RPMI8226 (cell line): Measurements from ENCODE around the gene PDE6G.

ENCODE experiments used
- DNase-seq: peaks from one replicate; pipeline ENCODE4 v3.0.0-alpha.2; 2015

Gene PDE6G

GRCh38 chr17:81687770-81688541, 31.6 kb upstream of the PDE6G start:
- no peak for DNase-seq

GRCh38 chr17:81686614-81687013, 30.3 kb upstream of the PDE6G start:
- DNase-seq = no peak

DNA sequence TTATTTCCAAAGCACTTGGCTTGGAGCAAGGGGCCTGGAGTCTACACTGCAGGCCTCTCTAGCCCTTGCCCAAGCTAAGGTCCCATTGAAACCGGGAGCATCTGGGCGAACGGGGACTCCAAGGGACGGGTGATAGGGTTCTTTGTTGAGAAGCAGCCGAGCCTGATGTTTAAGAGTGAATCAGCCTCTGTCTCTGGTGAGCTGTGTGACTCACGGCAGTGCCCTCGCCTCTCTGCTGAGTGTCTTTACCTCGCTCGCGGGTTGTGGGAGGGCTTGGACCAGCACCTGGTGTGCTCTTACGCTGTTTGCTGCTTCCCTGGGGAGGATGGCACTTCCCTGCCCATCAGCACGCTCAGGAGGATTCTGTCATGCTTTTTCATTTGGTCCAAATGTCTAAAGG, 28.8 kb upstream of the PDE6G start:
- DNase-seq = peak; percentile 48

- DNase-seq = no peak
These were observed 28.1 kb upstream of the PDE6G start for GRCh38 chr17:81684442-81684911.

GRCh38 chr17:81683584-81684441, 27.5 kb upstream of the PDE6G start, which contains the start of the genes ARL16 and HGS:
ARL16 (minus strand) TSS chr17:81683797; CDS start chr17:81683753, 44 bp downstream.
HGS (plus strand) TSS chr17:81684011; CDS start chr17:81684067, 56 bp downstream.
- peak; percentile 99 for DNase-seq

DNA sequence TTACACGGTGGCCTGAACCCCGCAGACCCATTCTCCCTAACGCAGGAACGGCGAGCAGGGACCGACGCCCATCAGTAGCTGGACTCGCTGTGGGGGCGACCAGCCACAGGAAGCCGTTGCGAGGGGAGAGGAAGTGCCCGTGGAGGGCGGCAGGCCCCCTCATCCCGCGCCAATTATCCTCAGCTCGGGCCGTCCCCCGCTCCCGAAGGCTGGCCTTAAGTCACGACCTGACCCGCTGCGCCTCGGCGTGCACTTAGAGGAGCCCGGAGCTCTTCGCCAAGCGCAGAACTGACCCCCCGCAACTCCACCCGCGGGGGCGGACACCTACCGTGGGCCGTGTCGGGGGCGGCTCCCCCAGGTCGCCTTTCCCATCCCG, 26.9 kb upstream of the PDE6G start:
- no peak for DNase-seq

- DNase-seq = no peak
These were observed 26.3 kb upstream of the PDE6G start for GRCh38 chr17:81682565-81683207.

DNA sequence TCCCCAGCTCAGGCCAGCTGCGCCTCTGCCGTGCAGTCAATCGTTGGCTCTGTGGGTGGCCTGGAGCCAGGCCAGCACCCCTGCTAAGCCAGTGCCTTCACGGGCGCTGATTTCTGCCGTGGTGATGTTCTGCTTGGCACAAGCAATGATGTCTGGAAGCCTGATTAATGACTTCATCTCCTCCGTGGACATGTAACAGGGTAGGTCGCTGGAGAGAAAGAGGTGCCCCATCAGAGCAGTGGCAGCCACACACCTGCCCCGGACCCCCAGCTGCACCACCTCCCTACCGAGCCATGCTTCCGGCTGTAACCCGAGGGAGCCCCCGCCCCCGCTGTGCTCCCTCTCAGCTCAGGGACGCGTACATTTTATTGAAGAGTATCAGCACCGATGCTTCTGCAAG, 25.3 kb upstream of the PDE6G start:
- no peak for DNase-seq

DNA sequence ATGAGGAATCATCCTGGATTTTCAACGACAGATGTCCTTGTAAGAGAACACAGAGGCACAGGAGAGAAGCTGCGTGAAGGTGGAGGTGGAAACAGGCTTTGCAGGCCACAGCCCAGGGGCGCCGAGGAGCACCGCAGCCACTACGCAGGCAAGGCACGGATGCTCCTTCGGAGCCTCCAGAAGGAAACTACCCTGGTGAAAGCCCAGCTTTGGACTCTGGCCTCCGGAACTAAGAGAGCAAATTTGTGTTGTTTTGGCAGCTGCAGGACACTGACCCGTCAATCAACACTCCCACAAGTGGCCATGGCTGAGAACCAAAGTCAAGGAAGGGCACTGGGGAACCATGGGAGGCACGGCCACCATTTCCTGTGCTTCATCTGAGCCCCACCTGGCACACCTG, 23.8 kb upstream of the PDE6G start:
- DNase-seq = no peak

DNA sequence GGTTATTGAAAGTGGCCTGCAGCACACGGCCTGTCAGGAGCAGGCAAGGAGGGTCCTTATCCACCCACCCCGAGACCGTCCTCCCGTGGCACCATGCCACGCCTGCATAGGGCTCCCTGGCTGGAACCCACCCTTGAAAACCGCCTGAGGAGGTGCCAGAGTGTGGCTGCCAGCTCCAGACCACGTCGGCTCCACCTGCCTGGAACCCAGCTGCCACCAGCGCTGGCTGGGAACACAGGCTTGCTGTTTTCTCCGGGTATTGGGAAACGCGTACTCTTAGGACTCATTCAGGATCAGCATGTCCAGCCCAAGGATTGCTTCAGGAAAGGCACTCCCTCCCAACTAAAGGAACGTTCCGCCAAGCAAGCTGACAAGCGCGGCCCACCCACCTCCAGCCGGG, 20.6 kb upstream of the PDE6G start:
- no peak for DNase-seq

GRCh38 chr17:81675515-81676221, 19.3 kb upstream of the PDE6G start:
- peak; percentile 28 for DNase-seq

- no peak for DNase-seq
These were observed 17.4 kb upstream of the PDE6G start for GRCh38 chr17:81673561-81674258.

- no peak for DNase-seq
These were observed 16.6 kb upstream of the PDE6G start for GRCh38 chr17:81672954-81673353.

- DNase-seq = no peak
These were observed 16.2 kb upstream of the PDE6G start for GRCh38 chr17:81672504-81672903.

- no peak for DNase-seq
These were observed 11.4 kb upstream of the PDE6G start for GRCh38 chr17:81667754-81668153.

- DNase-seq = peak; percentile 97
These were observed 10.2 kb upstream of the PDE6G start, which contains the start of the genes CCDC137 and OXLD1 for GRCh38 chr17:81666342-81667191. CCDC137 (plus strand) TSS chr17:81666737; CDS start chr17:81666767, 30 bp downstream. OXLD1 (minus strand) TSS chr17:81666605; CDS start chr17:81666577, 28 bp downstream.

GRCh38 chr17:81666092-81666341, 9.7 kb upstream of the PDE6G start:
- no peak for DNase-seq

- peak; percentile 57 for DNase-seq
These were observed 9.1 kb upstream of the PDE6G start for GRCh38 chr17:81665205-81666091.

GRCh38 chr17:81664051-81664470, 7.7 kb upstream of the PDE6G start:
- DNase-seq = no peak

GRCh38 chr17:81662002-81662401, 5.7 kb upstream of the PDE6G start:
- DNase-seq = no peak
